ENCODE data around the gene DAPK2. TPM values are rescaled to one million over a fixed set of nuclear protein-coding genes. Genes with fewer than 3 reads are reported as not detected.
A peak's percentile ranks its signal among the peaks of the same experiment; 100 is the strongest.

Gene DAPK2
- total RNA-seq, 1 donor: 23.5 TPM

DNA sequence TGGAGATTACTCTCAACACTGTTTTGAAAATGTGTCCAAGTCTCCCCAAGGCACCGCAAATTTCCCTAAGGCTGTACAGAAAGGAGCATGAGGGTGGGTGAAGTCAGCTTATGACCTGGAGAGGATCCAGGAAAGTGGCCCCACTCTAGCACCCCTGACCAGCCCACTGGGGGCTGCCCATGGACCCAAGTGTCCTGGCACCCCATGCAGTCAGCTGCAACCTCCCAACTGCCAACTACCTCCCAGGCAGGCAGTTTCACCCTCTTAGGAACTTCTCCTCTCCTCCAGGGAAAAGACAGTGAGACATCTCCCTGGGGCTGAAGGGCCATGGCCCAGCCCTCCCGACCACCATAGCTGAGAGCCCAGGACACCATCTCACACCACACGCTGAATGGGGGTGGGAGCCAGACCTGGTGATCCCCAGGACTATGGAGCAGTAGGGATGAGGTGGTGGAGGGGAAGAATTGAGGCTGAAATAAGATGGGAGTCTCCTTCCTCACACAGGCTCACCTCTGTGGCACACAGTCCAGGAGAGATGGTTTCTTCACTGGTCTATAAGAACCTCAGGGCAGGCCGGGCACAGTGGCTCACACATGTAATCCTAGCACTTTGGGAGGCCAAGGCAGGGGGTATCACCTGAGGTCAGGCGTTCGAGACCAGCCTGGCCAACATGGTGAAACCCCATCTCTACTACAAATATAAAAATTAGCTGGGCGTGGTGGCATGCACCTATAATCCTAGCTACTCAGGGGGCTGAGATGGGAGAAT, 104.4 kb downstream of the DAPK2 start:
- H3K79me2 ChIP-seq (ENCODE audit: insufficient read depth, low read length): no peaks in the 10 kb centered on the region
- no peak overlapping the region for H3K27ac ChIP-seq (ENCODE audit: low read depth, low read length)
- no peaks in the 10 kb centered on the region for H4K20me1 ChIP-seq (ENCODE audit: insufficient read depth, low read length)
- H3K4me1 ChIP-seq (ENCODE audit: insufficient read depth, low read length): peaks cover 19% of the 10 kb centered on the region
- H3K9me3 ChIP-seq (ENCODE audit: low read depth, low read length): no peaks in the 10 kb centered on the region
- no peak overlapping the region for H2AFZ ChIP-seq (ENCODE audit: low read length)
- H3K36me3 ChIP-seq (ENCODE audit: insufficient read depth, low read length): no peaks in the 10 kb centered on the region
- H3K4me2 ChIP-seq (ENCODE audit: insufficient read depth, low read length): no peak overlapping the region
- no peaks in the 10 kb centered on the region for H3K27me3 ChIP-seq (ENCODE audit: insufficient read depth, low read length)
- DNase-seq (ENCODE audit: insufficient read length, low spot score, missing footprints): peak; percentile 36
- TF ChIP-seq CTCF (IDR thresholded peaks at IDR 0.05; ENCODE audit: extremely low read depth, low read depth, low read length): no peak
- H3K4me3 ChIP-seq (ENCODE audit: insufficient read depth, low read length): no peak overlapping the region

- Histone ChIP-seq H3K27me3 (ENCODE audit: insufficient read depth, low read length) (no peaks in the 10 kb centered on the region), H2AFZ (ENCODE audit: low read length) (no peak overlapping the region)
- DNase-seq (ENCODE audit: insufficient read length, low spot score, missing footprints): no peak
Observed at GRCh38 chr15:63940966-63941620, 105.2 kb downstream of the DAPK2 start.

DNA sequence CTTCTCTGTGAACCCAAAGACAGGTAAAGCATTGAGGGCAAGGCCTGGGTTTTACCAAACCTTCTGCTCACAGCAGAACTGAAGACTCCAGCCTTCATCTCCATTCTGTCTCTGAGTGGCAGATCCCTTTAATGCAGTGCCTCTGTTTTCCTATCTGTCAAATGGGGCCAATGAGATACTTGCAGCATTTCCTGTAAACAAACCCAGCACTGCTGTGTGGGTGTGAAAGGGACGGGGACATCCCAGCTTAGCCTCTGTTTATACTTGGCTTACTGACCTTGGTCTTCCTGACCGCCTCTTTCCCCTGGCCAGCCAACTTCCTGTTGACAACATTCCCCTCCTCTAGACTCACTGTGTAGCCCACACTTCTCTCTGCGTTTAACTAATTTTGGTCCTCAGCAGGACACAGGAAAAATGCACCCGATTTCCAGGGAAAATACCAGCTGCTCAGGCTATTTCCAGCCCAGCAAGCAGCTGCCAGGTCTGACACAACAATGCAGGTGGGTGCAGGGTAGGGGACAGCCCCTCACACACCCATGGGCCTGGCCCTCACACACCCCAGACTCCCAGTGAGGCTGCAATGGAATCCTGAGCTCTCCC, 106.7 kb downstream of the DAPK2 start:
- peak; percentile 18 for DNase-seq (ENCODE audit: insufficient read length, low spot score, missing footprints)
- no peak overlapping the region for H3K4me3 ChIP-seq (ENCODE audit: insufficient read depth, low read length)
- H3K4me1 ChIP-seq (ENCODE audit: insufficient read depth, low read length): peaks cover 19% of the 10 kb centered on the region
- H3K79me2 ChIP-seq (ENCODE audit: insufficient read depth, low read length): no peaks in the 10 kb centered on the region
- TF ChIP-seq CTCF (IDR thresholded peaks at IDR 0.05; ENCODE audit: extremely low read depth, low read depth, low read length): no peak
- H2AFZ ChIP-seq (ENCODE audit: low read length): peak overlapping the region; percentile 48
- H3K27me3 ChIP-seq (ENCODE audit: insufficient read depth, low read length): no peaks in the 10 kb centered on the region
- no peak overlapping the region for H3K27ac ChIP-seq (ENCODE audit: low read depth, low read length)
- H3K9me3 ChIP-seq (ENCODE audit: low read depth, low read length): no peaks in the 10 kb centered on the region
- no peaks in the 10 kb centered on the region for H4K20me1 ChIP-seq (ENCODE audit: insufficient read depth, low read length)
- peak overlapping the region; percentile 12 for H3K4me2 ChIP-seq (ENCODE audit: insufficient read depth, low read length)
- H3K36me3 ChIP-seq (ENCODE audit: insufficient read depth, low read length): no peaks in the 10 kb centered on the region

More at GRCh38 chr15:63940966-63941620, 105.2 kb downstream of the DAPK2 start:
- no peaks in the 10 kb centered on the region for H3K9me3 ChIP-seq (ENCODE audit: low read depth, low read length)
- H3K79me2 ChIP-seq (ENCODE audit: insufficient read depth, low read length): no peaks in the 10 kb centered on the region
- H3K4me1 ChIP-seq (ENCODE audit: insufficient read depth, low read length): peaks cover 19% of the 10 kb centered on the region
- no peak overlapping the region for H3K4me3 ChIP-seq (ENCODE audit: insufficient read depth, low read length)
- no peaks in the 10 kb centered on the region for H4K20me1 ChIP-seq (ENCODE audit: insufficient read depth, low read length)
- no peaks in the 10 kb centered on the region for H3K36me3 ChIP-seq (ENCODE audit: insufficient read depth, low read length)
- H3K4me2 ChIP-seq (ENCODE audit: insufficient read depth, low read length): no peak overlapping the region
- no peak for TF ChIP-seq CTCF (IDR thresholded peaks at IDR 0.05; ENCODE audit: extremely low read depth, low read depth, low read length)
- H3K27ac ChIP-seq (ENCODE audit: low read depth, low read length): no peak overlapping the region
